ENCODE data around the gene GIMAP2. TPM values are rescaled to one million over a fixed set of nuclear protein-coding genes. Genes with fewer than 3 reads are reported as not detected.

GIMAP2 gene
- total and polyA plus RNA-seq, 2 of the 4 experiments (the other 2 are of a cell fraction), result under 0.01 TPM; not detected in 1

DNA sequence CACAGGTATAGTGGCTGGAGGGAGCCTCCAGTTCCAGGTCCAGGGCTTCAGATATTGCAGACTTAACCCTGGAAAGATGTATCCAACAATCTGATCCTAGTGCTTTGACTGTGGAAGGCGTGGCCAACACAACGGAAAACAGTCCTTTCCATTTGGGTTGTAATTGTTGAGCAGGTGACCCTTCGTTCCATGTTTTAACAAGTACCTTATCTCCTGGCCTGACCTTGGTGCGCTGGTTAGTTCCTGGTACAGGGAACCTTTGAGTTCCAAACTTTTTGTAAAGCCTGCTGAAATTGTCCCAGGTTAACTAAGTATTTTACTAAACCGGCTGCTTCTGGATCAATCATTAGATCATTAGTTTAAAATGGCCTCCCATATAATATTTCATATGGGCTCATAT is 29.5 kb upstream of the GIMAP2 start:
- no peak for TF ChIP-seq MAFK (IDR thresholded peaks at IDR 0.05; ENCODE audit: low read depth, low read length)
- TF ChIP-seq, protein P1, sequence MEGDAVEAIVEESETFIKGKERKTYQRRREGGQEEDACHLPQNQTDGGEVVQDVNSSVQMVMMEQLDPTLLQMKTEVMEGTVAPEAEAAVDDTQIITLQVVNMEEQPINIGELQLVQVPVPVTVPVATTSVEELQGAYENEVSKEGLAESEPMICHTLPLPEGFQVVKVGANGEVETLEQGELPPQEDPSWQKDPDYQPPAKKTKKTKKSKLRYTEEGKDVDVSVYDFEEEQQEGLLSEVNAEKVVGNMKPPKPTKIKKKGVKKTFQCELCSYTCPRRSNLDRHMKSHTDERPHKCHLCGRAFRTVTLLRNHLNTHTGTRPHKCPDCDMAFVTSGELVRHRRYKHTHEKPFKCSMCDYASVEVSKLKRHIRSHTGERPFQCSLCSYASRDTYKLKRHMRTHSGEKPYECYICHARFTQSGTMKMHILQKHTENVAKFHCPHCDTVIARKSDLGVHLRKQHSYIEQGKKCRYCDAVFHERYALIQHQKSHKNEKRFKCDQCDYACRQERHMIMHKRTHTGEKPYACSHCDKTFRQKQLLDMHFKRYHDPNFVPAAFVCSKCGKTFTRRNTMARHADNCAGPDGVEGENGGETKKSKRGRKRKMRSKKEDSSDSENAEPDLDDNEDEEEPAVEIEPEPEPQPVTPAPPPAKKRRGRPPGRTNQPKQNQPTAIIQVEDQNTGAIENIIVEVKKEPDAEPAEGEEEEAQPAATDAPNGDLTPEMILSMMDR (conservative IDR thresholded peaks at IDR 0.05; ENCODE audit: low read depth, low read length), result no peak
- no peak for TF ChIP-seq RAD21 (IDR thresholded peaks at IDR 0.05; ENCODE audit: low read length)
- TF ChIP-seq RFX5 (IDR thresholded peaks at IDR 0.05; ENCODE audit: low read depth, low read length), result no peak
- no peak for TF ChIP-seq BHLHE40 (IDR thresholded peaks at IDR 0.05; ENCODE audit: low read depth, low read length)
- no peak for TF ChIP-seq POLR2A (IDR thresholded peaks at IDR 0.05; ENCODE audit: low read depth, low read length)
- Histone ChIP-seq H3K79me1 (ENCODE audit: low read depth in 1 of 2, low read length in 2 of 2) (no peaks in the 10 kb centered on the region), H3K4ac (ENCODE audit: low read depth, low read length) (no peak overlapping the region), H4K91ac (ENCODE audit: insufficient read depth, low read depth, low read length) (no peak overlapping the region), H2BK5ac (ENCODE audit: low read depth, low read length, poor library complexity, severe bottlenecking) (no peak overlapping the region), H2AK9ac (replicated peaks; ENCODE audit: low read depth, low read length, poor library complexity) (no peak overlapping the region), H3K4me2 (ENCODE audit: low read depth, low read length) (no peak overlapping the region), H2AK5ac (ENCODE audit: low read depth, low read length) (no peak overlapping the region), H3K23ac (ENCODE audit: low read depth, low read length) (no peak overlapping the region), H2BK15ac (ENCODE audit: low read depth, low read length) (no peak overlapping the region), H3K4me3 (ENCODE audit: insufficient read depth, low read depth, low read length) (no peak overlapping the region), H3K27me3 (ENCODE audit: control insufficient read depth, insufficient read depth, low read length) (no peaks in the 10 kb centered on the region), H3K9me1 (ENCODE audit: insufficient read depth, low read length) (no peaks in the 10 kb centered on the region), H4K5ac (ENCODE audit: low read depth, low read length) (no peak overlapping the region), H3K56ac (ENCODE audit: extremely low read depth, insufficient read depth, low read length) (no peak overlapping the region), H3K9me3 (ENCODE audit: control insufficient read depth, insufficient read depth, low read length) (peaks cover 6% of the 10 kb centered on the region), H3K27ac (ENCODE audit: insufficient read depth, low read length) (no peak overlapping the region), H3K4me1 (ENCODE audit: control insufficient read depth, insufficient read depth, low read length) (no peaks in the 10 kb centered on the region), H2BK20ac (ENCODE audit: low read depth, low read length) (no peak overlapping the region), H4K8ac (ENCODE audit: low read depth in 2 of 2, low read length in 2 of 2) (no peak overlapping the region), H3K14ac (replicated peaks; ENCODE audit: low read depth, low read length) (no peak overlapping the region), H2AFZ (replicated peaks; ENCODE audit: low read length, poor library complexity) (no peak overlapping the region), H4K20me1 (ENCODE audit: insufficient read depth, low read length) (no peaks in the 10 kb centered on the region), H3K9ac (ENCODE audit: low read depth, low read length) (no peak overlapping the region), H3K36me3 (ENCODE audit: control insufficient read depth, insufficient read depth, low read length) (no peaks in the 10 kb centered on the region), H3K18ac (ENCODE audit: low read depth, low read length) (no peak overlapping the region), H2BK120ac (ENCODE audit: low read depth, low read length) (no peak overlapping the region)
- POLR2A ChIA-PET (ENCODE audit: unreplicated experiment), result no interaction called here
- no peak for DNase-seq
- WGBS, 2 experiments (ENCODE audit: extremely low coverage in 2 of 2, insufficient read length in 1 of 2), result no CpG with 5 or more reads among the region's 5 CpGs
- dilution Hi-C loops (cut with HindIII; ENCODE audit: low sequenced_read_pairs, unreplicated experiment) (no loop called here), intact Hi-C loops (cut with micrococcal nuclease) (no loop called here), in situ Hi-C loops (cut with MboI; ENCODE audit: low sequenced_read_pairs) (no loop called here)
- no peak for ATAC-seq (ENCODE audit: low read depth)
- CTCF ChIA-PET, result no interaction called here
- no TSS peak for BruUV-seq (replicated peaks)
